Endothelial cell of umbilical vein (primary cell): ENCODE data around the gene CDH15. TPM values are rescaled to one million over a fixed set of nuclear protein-coding genes. Genes with fewer than 3 reads are reported as not detected.

Experiments used
- BruUV-seq: library from RNA; stranded (reverse); fragments of 400-500 nt; replicated peaks from 2 replicates; lab custom pipeline; 2021; lab: Mats Ljungman, UMichigan
- CTCF ChIA-PET: fragments of 300-600, 350-600 bp; sonication (Branson Sonifier 250); formaldehyde crosslinking; loops from one replicate; lab custom pipeline; 2021; ENCODE audit warnings: antibody characterized with exemption, inconsistent platforms; lab: Charles Lee
- POLR2A ChIA-PET: fragments of 300-600, 350-600 bp; sonication (Branson Sonifier 250); formaldehyde crosslinking; loops from one replicate; lab custom pipeline; 2021; ENCODE audit warnings: antibody characterized with exemption, inconsistent platforms; lab: Charles Lee
- DNase-seq: peaks from one replicate; pipeline ENCODE4 v3.0.0-alpha.2; 2011; ENCODE audit warnings: low read depth, low spot score
- FAIRE-seq: peaks from 2 replicates; lab custom pipeline; 2011; peaks lifted over from hg19 to GRCh38; lab: Jason Lieb, UNC
- H2AFZ ChIP-seq: 2 replicates; pipeline ENCODE4 v1.6.0; 2012; ENCODE audit warnings: low read depth, low read length, control low read depth, inconsistent platforms
- H3K27ac ChIP-seq: 2 replicates; pipeline ENCODE4 v1.5.1; 2011; ENCODE audit warnings: low read depth, mild to moderate bottlenecking, control low read depth, low read length, moderate library complexity; ENCODE audit not compliant: insufficient read depth
- H3K27me3 ChIP-seq, 2 experiments: 2 replicates each; pipeline versions ENCODE4 v1.6.0 to v1.6.1; 2011; ENCODE audit warnings: low read length in 2 of 2, mixed read lengths in 1 of 2; ENCODE audit not compliant: control insufficient read depth in 2 of 2, insufficient read depth in 2 of 2
- H3K36me3 ChIP-seq, 2 experiments: 2 replicates in 1 of 2; 3 replicates in 1 of 2; pipeline ENCODE4 v1.5.1; 2011; ENCODE audit warnings: low read length in 2 of 2, mild to moderate bottlenecking in 1 of 2, moderate library complexity in 1 of 2; ENCODE audit not compliant: control insufficient read depth in 2 of 2, insufficient read depth in 2 of 2; ENCODE audit errors: extremely low read depth in 1 of 2
- H3K4me1 ChIP-seq: 3 replicates; pipeline ENCODE4 v1.5.1; 2011; ENCODE audit warnings: mild to moderate bottlenecking, low read length; ENCODE audit not compliant: control insufficient read depth, insufficient read depth; ENCODE audit errors: extremely low read depth
- H3K4me2 ChIP-seq: 2 replicates; pipeline ENCODE4 v1.6.1; 2011; ENCODE audit warnings: low read length, control low read depth, mixed read lengths; ENCODE audit not compliant: insufficient read depth
- H3K4me3 ChIP-seq, 3 experiments: fragments of 200-600 bp in 1 of 3; sonication (generic), shearing (Covaris generic) in 1 of 3; replicated peaks in 1 of 3; 2 replicates each; pipeline ENCODE4 v1.5.1; 2011 to 2016; ENCODE audit warnings: control low read depth in 3 of 3, low read length in 3 of 3, mild to moderate bottlenecking in 2 of 3, inconsistent platforms in 1 of 3, low read depth in 1 of 3, moderate library complexity in 1 of 3; ENCODE audit not compliant: insufficient read depth in 1 of 3
- H3K79me2 ChIP-seq: 2 replicates; pipeline ENCODE4 v1.6.0; 2012; ENCODE audit warnings: low read length, inconsistent platforms; ENCODE audit not compliant: control insufficient read depth, insufficient read depth
- H3K9ac ChIP-seq: replicated peaks from 2 replicates; pipeline ENCODE3; 2011; ENCODE audit warnings: low read length, control low read depth; ENCODE audit not compliant: insufficient read depth; ENCODE audit errors: extremely low read depth
- H3K9me1 ChIP-seq: replicated peaks from 3 replicates; pipeline ENCODE4 v1.6.0; 2011; ENCODE audit warnings: mild to moderate bottlenecking, low read length; ENCODE audit not compliant: control insufficient read depth, insufficient read depth; ENCODE audit errors: extremely low read depth
- H3K9me3 ChIP-seq: replicated peaks from 2 replicates; pipeline ENCODE4 v1.5.1; 2012; ENCODE audit warnings: low read length, inconsistent platforms; ENCODE audit not compliant: control insufficient read depth, insufficient read depth
- H4K20me1 ChIP-seq: replicated peaks from 2 replicates; pipeline ENCODE3; 2011; ENCODE audit warnings: mild to moderate bottlenecking, low read length; ENCODE audit not compliant: control insufficient read depth, insufficient read depth; ENCODE audit errors: extremely low read depth
- CTCF ChIP-seq, 2 donors: IDR thresholded peaks; 1 replicate in 1 of 2; 2 replicates in 1 of 2; pipeline ENCODE4 v1.5.1; 2011; ENCODE audit warnings: low read length in 2 of 2, mild to moderate bottlenecking in 2 of 2, moderate library complexity in 2 of 2, control low read depth in 1 of 2, inconsistent platforms in 1 of 2, low read depth in 1 of 2; ENCODE audit not compliant: insufficient read depth in 1 of 2; ENCODE audit errors: extremely low read depth in 1 of 2
- EZH2 ChIP-seq: IDR thresholded peaks from 2 replicates; pipeline ENCODE4 v1.6.1; 2012; ENCODE audit warnings: borderline replicate concordance, low read depth, mild to moderate bottlenecking, moderate library complexity, low read length, inconsistent platforms; ENCODE audit not compliant: severe bottlenecking
- FOS ChIP-seq: IDR thresholded peaks from 2 replicates; pipeline ENCODE4 v1.6.1; 2011; ENCODE audit warnings: mild to moderate bottlenecking, low read length, moderate library complexity, borderline replicate concordance; ENCODE audit not compliant: insufficient read depth
- GATA2 ChIP-seq: IDR thresholded peaks from 2 replicates; pipeline ENCODE4 v1.7.0; 2011; ENCODE audit warnings: low read depth, mild to moderate bottlenecking, moderate library complexity, mixed read lengths, low read length; ENCODE audit not compliant: insufficient read length, insufficient read depth
- JUN ChIP-seq: IDR thresholded peaks from 2 replicates; pipeline ENCODE4 v1.6.1; 2011; ENCODE audit warnings: borderline replicate concordance, low read depth; ENCODE audit not compliant: insufficient read length, insufficient read depth
- MAX ChIP-seq: IDR thresholded peaks from 2 replicates; pipeline ENCODE4 v1.6.1; 2011; ENCODE audit not compliant: insufficient read depth, insufficient read length
- MYC ChIP-seq: IDR thresholded peaks from one replicate; pipeline ENCODE4 v1.6.1; 2011; ENCODE audit warnings: mild to moderate bottlenecking, low read depth, low read length
- POLR2A ChIP-seq: IDR thresholded peaks from 2 replicates; pipeline ENCODE4 v1.6.1; 2012; ENCODE audit warnings: low read depth, mild to moderate bottlenecking, control low read depth, low read length
- POLR2AphosphoS5 ChIP-seq: IDR thresholded peaks from 2 replicates; pipeline ENCODE4 v1.6.1; 2012; ENCODE audit warnings: low read depth, mild to moderate bottlenecking, control low read depth, low read length, moderate library complexity; ENCODE audit not compliant: insufficient read depth
- dilution Hi-C: fragments of 300-500 bp; cut with MboI; formaldehyde crosslinking; loops from one replicate; pipeline ENCODE4 v1.15.0; 2019; ENCODE audit warnings: low sequenced_read_pairs; ENCODE audit not compliant: extremely low pct_ligation_motif_present
- intact Hi-C: fragments of 100-400 bp; cut with micrococcal nuclease; formaldehyde crosslinking; loops from one replicate; pipeline ENCODE4 v1.10.0; 2022
- polyA plus RNA-seq, 4 experiments: library from polyadenylated mRNA; depleted of rRNA in 3 of 4; stranded (reverse) in 3 of 4; unstranded in 1 of 4; fragments of >200 nt; gene quantifications; 2 replicates each; pipeline versions ENCODE4 v1.2.1 to v1.2.3, GENCODE V29; 2011 to 2012; ENCODE audit warnings: missing spikeins in 1 of 4
- total RNA-seq: library from RNA; stranded (reverse); gene quantifications from 2 replicates; pipeline ENCODE4 v1.2.3, GENCODE V29; 2021

The CDH15 gene
- total and polyA plus RNA-seq, 2 donors (not counting 3 experiments of a cell fraction or from before 2014, with no cell fraction given), result 0.44 TPM; not detected in 1

GRCh38 chr16:89149386-89149785 lies 22.2 kb upstream of the CDH15 start:
- no peaks in the 10 kb centered on the region for H3K4me1 ChIP-seq
- peaks cover 0 to 8% of the 10 kb centered on the region in 2 experiments for H3K36me3 ChIP-seq
- FAIRE-seq (no peak), DNase-seq (no peak)
- ChIA-PET CTCF (no interaction called here), POLR2A (no interaction called here)
- H3K9me3 ChIP-seq, result no peaks in the 10 kb centered on the region
- no peak overlapping the region for H3K9ac ChIP-seq
- intact Hi-C loops (no loop called here), dilution Hi-C loops (loop anchor here (25.0 kb wide), 1 partner anchor 187 kb away; no protein-coding TSS in a partner anchor)
- no peaks in the 10 kb centered on the region for H4K20me1 ChIP-seq
- BruUV-seq, result no TSS peak
- H3K27ac ChIP-seq, result no peak overlapping the region
- no peak overlapping the region for H3K4me2 ChIP-seq
- H3K27me3 ChIP-seq, result no peaks in the 10 kb centered on the region
- no peak overlapping the region for H3K4me3 ChIP-seq
- H3K79me2 ChIP-seq, result no peaks in the 10 kb centered on the region
- H2AFZ ChIP-seq, result no peak overlapping the region
- TF ChIP-seq MAX (no peak), POLR2A (no peak), EZH2 (no peak), JUN (no peak), POLR2AphosphoS5 (no peak)
- no peaks in the 10 kb centered on the region for H3K9me1 ChIP-seq

- CTCF ChIA-PET, result no interaction called here
- FAIRE-seq, result no peak
- no peak overlapping the region for H2AFZ ChIP-seq
- H3K4me3 ChIP-seq, result no peak overlapping the region
- no peaks in the 10 kb centered on the region for H3K9me3 ChIP-seq
- H4K20me1 ChIP-seq, result no peaks in the 10 kb centered on the region
- H3K27ac ChIP-seq, result no peak overlapping the region
- H3K36me3 ChIP-seq, result peaks cover 0 to 8% of the 10 kb centered on the region in 2 experiments
- H3K9ac ChIP-seq, result no peak overlapping the region
- TF ChIP-seq EZH2, result no peak
- no peak for TF ChIP-seq GATA2
- no peak for TF ChIP-seq FOS
- no peak for TF ChIP-seq POLR2A
- TF ChIP-seq POLR2AphosphoS5, result no peak
- no peak for TF ChIP-seq MAX
- no peak for TF ChIP-seq MYC
- TF ChIP-seq CTCF (IDR thresholded peaks at IDR 0.05; ENCODE audit: extremely low read depth in 1 of 2, insufficient read depth in 1 of 2, low read depth in 1 of 2, low read length in 2 of 2), result no peak
- TF ChIP-seq JUN, result no peak
- no TSS peak for BruUV-seq
- H3K4me1 ChIP-seq, result no peaks in the 10 kb centered on the region
- POLR2A ChIA-PET, result no interaction called here
- no peak overlapping the region for H3K4me2 ChIP-seq
- no peaks in the 10 kb centered on the region for H3K9me1 ChIP-seq
- H3K79me2 ChIP-seq, result no peaks in the 10 kb centered on the region
- dilution Hi-C loops, result no loop called here
- no peak for DNase-seq
- no peaks in the 10 kb centered on the region for H3K27me3 ChIP-seq
- intact Hi-C loops, result no loop called here
Observed at GRCh38 chr16:89150090-89150835, 21.3 kb upstream of the CDH15 start.
